H54 (cell line): ENCODE data around the gene RSPRY1.

Experiments
- DNase-seq: peaks from one replicate; pipeline ENCODE4 v3.0.0; 2011; ENCODE audit warnings: low spot score, mixed read lengths; ENCODE audit not compliant: insufficient read length
- FAIRE-seq: peaks from 3 replicates; lab custom pipeline; 2011; peaks lifted over from hg19 to GRCh38; lab: Jason Lieb, UNC
- POLR2A ChIP-seq: IDR thresholded peaks from 2 replicates; pipeline ENCODE4 v1.6.1; 2011; ENCODE audit warnings: low read depth, mild to moderate bottlenecking, low read length

Gene RSPRY1

DNA sequence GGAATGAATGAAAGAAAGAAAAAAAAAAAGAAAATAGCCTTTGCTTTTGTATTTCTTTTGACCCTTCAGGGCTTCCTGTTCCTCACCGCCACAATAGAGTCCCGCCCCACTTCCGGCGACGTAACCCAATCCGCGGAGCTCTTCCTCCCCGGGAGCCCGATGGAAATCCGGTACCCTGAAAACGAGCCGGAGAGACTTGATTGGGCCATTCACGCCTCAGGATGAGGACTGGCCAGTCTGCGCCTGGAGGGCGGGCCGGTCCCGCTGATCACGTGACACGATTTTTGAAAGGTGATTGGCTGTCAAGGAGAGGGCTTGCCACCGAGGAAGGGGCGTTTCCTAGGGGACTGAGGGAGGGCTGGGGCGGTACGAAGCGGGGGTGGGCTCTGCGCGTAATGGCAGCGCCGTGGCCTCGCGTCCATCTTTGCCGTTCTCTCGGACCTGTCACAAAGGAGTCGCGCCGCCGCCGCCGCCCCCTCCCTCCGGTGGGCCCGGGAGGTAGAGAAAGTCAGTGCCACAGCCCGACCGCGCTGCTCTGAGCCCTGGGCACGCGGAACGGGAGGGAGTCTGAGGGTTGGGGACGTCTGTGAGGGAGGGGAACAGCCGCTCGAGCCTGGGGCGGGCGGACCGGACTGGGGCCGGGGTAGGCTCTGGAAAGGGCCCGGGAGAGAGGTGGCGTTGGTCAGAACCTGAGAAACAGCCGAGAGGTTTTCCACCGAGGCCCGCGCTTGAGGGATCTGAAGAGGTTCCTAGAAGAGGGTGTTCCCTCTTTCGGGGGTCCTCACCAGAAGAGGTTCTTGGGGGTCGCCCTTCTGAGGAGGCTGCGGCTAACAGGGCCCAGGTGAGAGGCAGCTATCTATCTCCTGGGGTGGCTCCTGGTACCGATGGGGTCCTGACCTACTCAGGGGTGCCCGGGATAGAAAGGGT, at the start of gene RSPRY1, which contains the start of gene PSME3IP1:
TSS of gene RSPRY1 (plus strand) at position 385 of the 927 bp plus-strand sequence. CDS start 18,330 bp downstream, outside the sequence.
TSS of gene PSME3IP1 (minus strand) at position 95 of the 927 bp plus-strand sequence. CDS start 12,185 bp downstream, outside the sequence.
- DNase-seq (peak; percentile 96), FAIRE-seq (peak; percentile 93)
- peak; percentile 86 for TF ChIP-seq POLR2A

DNA sequence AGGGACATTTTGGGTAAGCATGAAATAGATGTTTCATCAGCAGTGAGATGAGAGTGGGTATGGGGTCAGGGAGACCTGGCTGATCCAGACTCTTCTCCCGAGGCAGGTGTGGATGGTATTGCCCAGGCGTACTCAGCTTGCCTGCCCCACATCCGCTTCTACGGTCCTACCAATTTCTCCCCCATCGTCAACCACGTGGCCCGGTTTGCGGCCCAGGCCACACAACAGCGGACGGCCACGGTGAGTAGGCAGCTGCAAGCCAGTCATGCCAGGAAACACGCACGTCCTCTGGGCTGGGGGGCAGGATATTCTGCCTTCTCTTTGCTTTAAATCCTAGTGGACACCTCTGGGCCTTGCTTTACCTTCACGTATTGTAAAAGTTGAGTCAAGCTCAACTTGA, 49.1 kb upstream of the RSPRY1 start:
- no peak for FAIRE-seq
- TF ChIP-seq POLR2A: no peak
- no peak for DNase-seq

DNA sequence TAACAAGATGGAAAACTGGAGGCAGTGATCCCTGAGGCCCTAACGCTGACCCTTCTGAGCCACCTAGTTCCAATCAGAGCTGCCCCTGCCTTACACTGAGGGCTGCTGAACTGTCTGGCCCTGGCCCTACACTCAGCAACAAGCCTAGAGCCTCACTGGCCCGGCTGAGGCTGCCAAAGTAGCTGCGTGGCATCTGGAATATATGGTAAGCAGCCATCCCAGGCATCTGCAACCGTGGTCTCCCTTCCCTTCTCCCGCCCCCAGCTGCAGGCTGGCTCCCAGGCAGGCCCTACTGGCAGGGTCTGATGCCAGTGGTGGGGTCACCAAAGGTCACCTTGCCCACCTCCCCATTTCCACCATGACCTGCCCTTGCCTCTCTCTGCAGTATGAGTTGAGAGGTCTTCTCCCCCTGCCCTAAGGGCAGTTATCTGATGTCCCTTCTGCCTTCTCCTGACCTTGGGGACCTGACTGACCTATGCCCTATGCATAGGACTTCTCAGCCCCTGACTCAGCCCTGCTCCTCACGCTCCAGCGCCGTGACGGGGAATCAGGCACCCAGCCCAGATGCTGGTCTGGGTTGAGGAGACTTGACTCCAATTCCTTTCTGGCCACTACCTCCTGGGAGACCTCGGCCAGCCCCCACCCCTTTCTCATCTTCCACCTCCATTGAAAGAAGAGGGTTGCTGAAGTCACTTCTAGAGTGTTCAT, 48.4 kb upstream of the RSPRY1 start:
- no peak for FAIRE-seq
- TF ChIP-seq POLR2A: no peak
- no peak for DNase-seq

DNA sequence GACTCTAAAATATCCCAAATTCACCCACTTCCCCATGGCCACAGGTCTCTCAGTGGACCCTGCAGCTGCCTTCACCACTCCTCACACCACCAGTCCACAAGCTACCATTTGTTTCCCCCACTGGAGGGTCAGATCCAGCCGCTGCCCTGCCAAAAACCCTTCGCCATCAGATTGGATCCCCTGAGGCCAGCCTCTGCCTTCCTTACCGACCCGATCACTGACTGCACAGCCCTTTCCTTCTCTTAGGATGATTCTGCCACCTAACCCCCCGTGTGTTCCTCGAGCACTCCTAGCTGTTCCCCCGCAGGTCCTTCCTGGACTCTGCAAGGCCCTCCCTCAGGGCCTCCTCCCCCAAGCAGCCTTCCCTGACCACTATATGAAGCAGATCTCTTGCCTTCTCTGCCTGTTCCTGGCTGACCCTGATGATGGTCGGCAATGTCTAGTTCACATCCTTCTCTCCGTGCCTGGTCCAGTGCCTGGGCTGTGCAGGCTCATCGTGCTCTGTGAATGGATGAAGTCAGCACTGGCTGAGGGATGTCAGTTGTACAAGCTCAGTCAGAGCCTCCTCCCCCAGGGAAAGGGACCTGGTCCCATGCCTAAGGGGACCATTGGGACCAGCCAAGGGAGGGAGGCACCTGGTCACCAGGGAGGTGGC, 47.7 kb upstream of the RSPRY1 start:
- DNase-seq (no peak), FAIRE-seq (no peak)
- no peak for TF ChIP-seq POLR2A

DNA sequence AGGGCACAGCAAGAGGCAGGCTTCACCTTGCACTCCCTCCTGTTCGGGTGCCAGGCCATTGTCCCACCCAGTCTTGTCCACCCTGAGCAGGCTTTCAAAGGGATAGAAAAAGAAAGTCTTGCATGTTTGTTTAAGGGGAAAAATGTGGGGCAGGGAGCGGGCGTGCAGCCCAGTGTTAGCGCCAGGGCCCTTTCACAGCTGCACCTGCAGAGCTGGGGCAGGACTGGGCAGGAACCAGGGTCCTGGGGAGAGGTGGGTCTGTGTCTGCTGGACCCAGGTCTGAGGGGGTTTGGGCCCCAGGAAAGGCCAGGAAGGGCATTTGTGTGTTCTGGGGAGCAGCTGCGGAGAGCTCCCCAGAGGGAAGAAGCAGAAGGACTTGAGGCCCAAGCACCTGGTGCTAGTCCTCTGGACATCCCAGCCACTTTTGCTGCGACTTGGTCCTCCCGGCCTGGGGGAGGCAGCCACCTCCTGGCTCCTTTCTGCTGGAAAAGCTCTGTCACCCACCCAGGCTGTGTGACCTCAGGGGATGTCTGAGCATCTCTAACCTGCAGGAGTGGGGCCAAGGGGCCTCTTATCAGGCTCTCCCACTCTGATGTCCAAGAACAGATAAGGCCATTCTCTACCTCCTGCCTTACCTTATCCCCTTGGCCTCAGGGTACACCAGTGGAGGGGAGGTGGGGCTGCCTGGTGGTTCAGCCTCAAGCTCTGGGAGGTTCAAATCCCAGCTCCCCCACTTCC, 45.0 kb upstream of the RSPRY1 start:
- FAIRE-seq (no peak), DNase-seq (no peak)
- TF ChIP-seq POLR2A: no peak

DNA sequence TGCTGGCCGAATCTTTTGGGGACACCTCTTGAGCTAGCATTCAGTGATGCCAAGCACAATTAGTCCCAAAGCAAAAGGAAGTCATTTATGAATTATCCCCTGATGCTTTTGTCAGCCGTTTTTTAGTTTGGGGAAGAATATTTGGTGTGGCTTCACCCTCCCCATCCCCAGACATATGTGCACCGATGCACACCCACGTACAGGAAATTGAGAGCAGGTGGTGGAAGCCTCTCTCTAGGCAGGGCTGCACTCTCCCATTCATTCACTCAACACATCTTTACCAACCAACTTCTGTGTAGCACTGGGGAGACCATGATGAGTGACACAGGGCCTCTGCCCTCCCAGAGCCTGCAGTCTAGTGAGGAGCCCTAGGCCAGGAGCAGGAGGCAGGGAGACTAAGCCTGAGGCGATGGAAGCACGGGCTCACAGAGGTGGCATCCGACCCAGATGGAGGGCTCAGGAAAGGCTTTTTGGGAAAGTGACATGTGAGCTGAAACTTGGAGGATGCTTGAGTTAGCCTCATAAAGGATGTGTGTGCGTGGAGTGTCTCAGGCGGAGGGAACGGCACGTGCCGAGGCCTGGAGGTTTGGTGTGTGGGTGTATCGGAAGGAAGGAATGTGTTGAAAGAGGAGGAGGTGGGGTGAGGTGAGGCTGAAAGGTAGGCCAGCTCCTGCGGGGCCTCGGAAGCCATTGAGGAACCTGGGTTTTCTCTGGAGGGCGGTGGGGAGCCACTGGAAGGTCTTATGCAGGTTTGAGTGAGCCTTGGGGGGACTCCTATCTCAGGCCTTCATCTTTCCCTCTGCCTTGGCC, 44.1 kb upstream of the RSPRY1 start:
- no peak for TF ChIP-seq POLR2A
- no peak for DNase-seq
- no peak for FAIRE-seq

DNA sequence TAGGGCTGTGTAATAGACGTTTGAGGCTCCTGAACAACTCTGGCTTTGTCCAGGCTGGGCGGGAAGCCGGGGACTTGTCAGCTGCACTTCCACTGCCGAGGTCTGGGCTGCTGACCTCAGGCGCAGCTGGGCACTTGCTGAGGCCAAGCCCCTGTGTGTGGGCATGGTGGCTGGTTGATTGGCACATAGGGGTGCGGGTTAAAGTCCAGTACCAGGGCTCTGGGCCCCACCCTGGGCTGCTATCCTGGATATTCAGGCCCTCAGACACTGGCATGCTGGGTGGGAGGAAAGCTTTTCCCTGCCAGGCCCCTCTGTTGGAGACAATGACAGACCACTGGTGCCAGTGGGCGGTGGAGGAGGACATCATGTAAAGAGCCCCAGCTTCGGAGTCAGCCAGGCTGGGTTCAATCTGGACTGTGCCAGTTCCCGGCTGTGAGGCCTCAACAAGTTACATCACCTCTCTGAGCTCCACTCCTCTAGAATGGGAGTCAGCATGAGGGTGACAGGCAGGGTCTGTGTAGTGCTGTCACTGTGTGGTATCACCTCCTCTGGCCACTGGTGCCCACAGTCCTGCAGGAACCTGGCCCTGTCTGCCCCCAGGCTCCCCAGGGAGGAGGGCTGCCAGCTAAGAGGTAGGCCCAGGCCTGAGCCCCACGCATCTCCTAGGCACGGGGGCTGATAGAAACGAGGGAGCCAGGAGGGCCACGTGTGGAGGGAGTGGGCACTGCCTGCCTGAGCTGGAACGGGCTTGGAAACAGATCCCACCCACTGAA, 42.8 kb upstream of the RSPRY1 start:
- no peak for TF ChIP-seq POLR2A
- FAIRE-seq (no peak), DNase-seq (no peak)

DNA sequence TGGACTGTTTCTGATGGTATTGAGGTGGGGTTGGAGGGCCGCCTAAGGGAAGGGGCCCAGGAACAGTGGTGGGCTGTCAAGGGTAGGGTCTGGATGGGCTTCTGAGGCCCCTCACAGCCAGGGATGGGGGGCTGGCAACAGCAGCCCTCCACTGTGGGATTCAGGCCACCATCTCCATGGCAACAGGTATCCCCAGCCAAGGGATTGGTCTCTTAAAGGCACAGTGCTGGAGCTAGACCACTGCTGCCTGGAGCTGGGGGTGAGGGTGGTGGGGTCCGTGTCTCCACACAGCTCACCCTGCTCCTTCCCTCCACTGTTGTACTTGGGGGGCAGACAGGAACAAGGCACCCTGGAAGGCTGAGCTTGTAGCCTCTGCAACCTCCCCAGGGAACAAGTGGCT, 42.1 kb upstream of the RSPRY1 start:
- FAIRE-seq (no peak), DNase-seq (no peak)
- TF ChIP-seq POLR2A: no peak

DNA sequence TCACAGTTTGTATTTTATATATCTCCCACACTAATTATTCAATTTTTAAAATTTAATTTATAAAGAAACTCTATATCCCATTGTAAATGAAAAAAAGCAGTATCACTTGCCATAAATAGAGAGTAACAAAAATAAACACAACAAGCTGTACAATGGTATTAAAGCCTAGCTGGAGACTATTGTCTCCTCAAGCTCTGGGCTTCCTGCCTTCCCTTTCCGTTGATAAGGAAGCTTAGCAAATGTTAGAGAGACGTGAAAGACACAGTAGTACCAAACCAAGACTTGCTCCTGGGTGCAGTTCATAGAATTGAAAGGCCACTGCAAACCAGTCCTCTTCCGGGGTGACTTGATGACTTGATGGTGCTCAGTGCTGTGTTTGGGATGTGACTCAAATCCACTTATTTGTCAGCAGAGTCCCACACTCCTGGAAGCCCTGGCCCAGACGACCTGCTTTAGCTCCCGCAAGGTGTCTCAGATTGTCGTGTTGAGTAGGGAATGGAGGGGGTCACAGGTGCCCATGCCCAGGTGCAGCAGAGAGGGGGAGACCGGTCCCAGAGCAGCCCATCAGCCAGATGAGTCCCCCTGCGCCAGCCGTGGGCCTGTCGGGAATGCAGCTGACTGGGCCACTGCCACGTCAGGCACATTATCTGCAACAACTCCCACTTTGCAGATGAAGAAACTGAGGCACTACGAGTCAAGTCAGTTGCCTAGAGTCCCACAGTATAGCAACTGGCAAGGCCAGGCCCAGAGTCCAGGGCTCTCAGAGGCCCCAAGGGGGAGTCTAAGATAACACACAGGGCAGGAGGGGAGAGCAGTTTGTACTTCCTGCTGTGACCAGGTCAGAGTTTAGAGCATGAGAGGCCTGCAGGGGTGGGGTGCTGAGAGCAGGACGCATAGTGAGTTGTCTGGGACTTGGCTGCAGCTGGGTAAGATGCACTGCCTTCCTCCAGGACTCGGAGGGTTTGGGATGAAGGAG, 40.8 kb upstream of the RSPRY1 start:
- FAIRE-seq (no peak), DNase-seq (no peak)

DNA sequence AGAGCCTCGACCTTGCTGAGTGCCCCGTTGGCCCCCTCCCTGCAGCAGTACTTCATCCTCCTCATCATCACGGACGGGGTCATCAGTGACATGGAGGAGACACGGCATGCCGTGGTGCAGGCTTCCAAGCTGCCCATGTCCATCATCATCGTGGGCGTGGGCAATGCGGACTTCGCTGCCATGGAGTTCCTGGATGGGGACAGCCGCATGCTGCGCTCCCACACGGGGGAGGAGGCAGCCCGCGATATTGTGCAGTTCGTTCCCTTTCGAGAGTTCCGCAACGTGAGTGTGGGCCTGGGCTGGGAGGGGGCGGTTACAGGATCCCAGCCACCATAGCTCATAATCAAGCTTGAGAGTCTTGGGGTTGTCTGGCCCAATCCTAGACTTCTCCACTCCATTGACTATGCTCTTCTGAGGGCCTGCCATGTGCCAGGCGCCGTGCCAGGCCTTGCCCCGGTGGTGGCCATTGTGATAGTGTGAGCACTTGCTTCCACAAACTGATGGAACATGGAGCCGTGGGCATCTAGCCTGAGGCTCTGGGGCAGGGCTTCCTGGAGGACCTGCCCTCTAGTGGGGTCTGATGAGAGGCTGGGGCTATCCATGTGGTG, 40.0 kb upstream of the RSPRY1 start:
- no peak for FAIRE-seq
- no peak for DNase-seq
- TF ChIP-seq POLR2A: no peak

More for the DNA sequence above, 40.8 kb upstream of the RSPRY1 start:
- TF ChIP-seq POLR2A: no peak
